ENCODE measurements around the gene DDX60.

- no peak for TF ChIP-seq CTCF (IDR thresholded peaks at IDR 0.05)
- no peak for TF ChIP-seq POLR2A (IDR thresholded peaks at IDR 0.05)
Measured at GRCh38 chr4:168241953-168242352, 76.6 kb downstream of the DDX60 start.
